Sigmoid colon (tissue), 4 donors: ENCODE data around the gene KRT16.

ENCODE experiments used
- CTCF ChIP-seq, 4 experiments: fragments of 450-650 bp in 3 of 4; fragments of 200-600 bp in 1 of 4; IDR thresholded peaks; one replicate each; pipeline ENCODE4 v1.5.1; 2016 to 2019; ENCODE audit warnings: antibody characterized with exemption in 4 of 4, mild to moderate bottlenecking in 3 of 4, moderate library complexity in 2 of 4
- POLR2A ChIP-seq, 2 donors: fragments of 450-650 bp; IDR thresholded peaks; one replicate each; pipeline ENCODE4 v1.6.1; 2016; ENCODE audit warnings: antibody characterized with exemption in 2 of 2, mild to moderate bottlenecking in 2 of 2, moderate library complexity in 2 of 2
- POLR2AphosphoS5 ChIP-seq, 4 donors: sonication (generic); formaldehyde crosslinking; IDR thresholded peaks; one replicate each; pipeline ENCODE4 v1.6.1; 2017; ENCODE audit warnings: antibody characterized with exemption in 4 of 4

DNA sequence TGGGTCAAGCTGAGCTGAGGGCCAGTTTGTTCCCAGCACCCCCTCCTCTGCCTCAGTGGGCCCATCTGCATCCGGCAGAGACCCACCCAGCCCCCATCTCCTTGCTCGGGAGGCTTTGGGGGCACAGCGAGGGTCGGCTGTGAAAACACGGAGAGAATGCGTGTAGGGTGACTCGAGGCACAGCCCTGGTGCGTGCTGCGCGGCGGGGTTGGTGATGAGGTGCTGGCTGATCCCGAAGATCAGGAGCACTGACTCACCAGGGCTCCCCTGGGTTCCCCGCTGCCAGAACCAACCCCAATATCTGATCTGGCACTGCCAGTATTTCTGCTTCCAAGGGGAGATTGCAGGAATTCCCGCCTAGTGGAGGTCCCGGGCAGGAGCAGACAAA lies 19.3 kb upstream of the KRT16 start:
- TF ChIP-seq POLR2AphosphoS5 (IDR thresholded peaks at IDR 0.05) (no peak), CTCF (IDR thresholded peaks at IDR 0.05) (no peak), POLR2A (IDR thresholded peaks at IDR 0.05) (no peak)
